ENCODE results near the gene AMIGO1.
"Not testable (repeated sequence)": the region's sequence is repeated elsewhere in the genome, so short reads cannot be mapped to it uniquely, and the experiment has no call there.

Gene AMIGO1

DNA sequence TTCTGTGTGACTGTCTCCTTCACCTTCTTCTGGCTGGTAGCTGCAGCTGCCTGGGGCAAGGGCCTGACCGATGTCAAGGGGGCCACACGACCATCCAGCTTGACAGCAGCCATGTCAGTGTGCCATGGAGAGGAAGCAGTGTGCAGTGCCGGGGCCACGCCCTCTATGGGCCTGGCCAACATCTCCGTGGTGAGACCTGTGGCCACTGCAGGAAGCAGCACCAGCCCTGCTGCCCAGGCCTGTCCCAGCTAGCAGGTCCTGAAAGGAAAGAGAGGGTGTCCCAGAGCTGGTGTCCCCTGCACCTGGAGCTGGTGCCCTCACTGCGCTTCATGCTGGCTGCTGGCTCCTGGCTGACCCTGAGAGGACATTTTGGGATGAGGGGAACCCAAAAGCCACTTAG lies 31.7 kb downstream of the AMIGO1 start:
- no peak overlapping the region for H3K27ac Mint-ChIP-seq
- H3K36me3 Mint-ChIP-seq = no peaks in the 10 kb centered on the region
- H3K27me3 Mint-ChIP-seq = peaks cover 26% of the 10 kb centered on the region
- ATAC-seq (ENCODE audit: low read depth) (no peak), DNase-seq (ENCODE audit: low spot score in 2 of 2) (no peak)
- H3K4me1 Mint-ChIP-seq = peaks cover 1% of the 10 kb centered on the region
- H3K9me3 Mint-ChIP-seq = no peaks in the 10 kb centered on the region
- H3K4me3 Mint-ChIP-seq = no peak overlapping the region

- H3K36me3 Mint-ChIP-seq = no peaks in the 10 kb centered on the region
These were observed 32.7 kb downstream of the AMIGO1 start for GRCh38 chr1:109476825-109477224.

GRCh38 chr1:109475261-109475660 lies 34.3 kb downstream of the AMIGO1 start:
- DNase-seq (ENCODE audit: low spot score in 2 of 2) = no peak
- Mint-ChIP-seq H3K27me3 (peaks cover 31% of the 10 kb centered on the region), H3K4me1 (no peaks in the 10 kb centered on the region), H3K9me3 (no peaks in the 10 kb centered on the region), H3K4me3 (no peak overlapping the region), H3K36me3 (no peaks in the 10 kb centered on the region), H3K27ac (no peak overlapping the region)
- ATAC-seq (ENCODE audit: low read depth) = no peak

More at GRCh38 chr1:109476825-109477224, 32.7 kb downstream of the AMIGO1 start:
- H3K27me3 Mint-ChIP-seq = peaks cover 26% of the 10 kb centered on the region
- H3K4me3 Mint-ChIP-seq = no peak overlapping the region
- no peaks in the 10 kb centered on the region for H3K4me1 Mint-ChIP-seq
- ATAC-seq (ENCODE audit: low read depth) (no peak), DNase-seq (ENCODE audit: low spot score in 2 of 2) (no peak)
- H3K9me3 Mint-ChIP-seq = no peaks in the 10 kb centered on the region
- no peak overlapping the region for H3K27ac Mint-ChIP-seq

DNA sequence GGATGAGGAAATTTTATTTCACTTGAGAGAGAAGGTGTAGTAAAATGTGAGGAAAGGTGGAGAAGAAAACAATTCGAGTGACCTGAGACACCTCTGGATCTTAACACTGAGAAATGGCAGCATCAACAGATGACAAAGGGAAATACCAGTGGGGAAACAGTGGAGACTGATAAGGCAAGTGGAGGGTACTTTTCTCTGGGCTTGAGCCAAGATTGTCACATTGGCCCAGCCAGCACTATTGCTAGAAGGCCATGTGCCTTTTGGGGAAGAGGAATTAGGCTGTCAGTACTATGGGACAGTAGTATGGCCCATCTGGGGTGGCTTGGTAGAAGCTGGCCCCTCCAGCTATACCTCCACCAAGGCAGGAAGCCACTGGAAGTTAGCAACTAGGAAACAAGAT lies 34.8 kb downstream of the AMIGO1 start:
- H3K4me1 Mint-ChIP-seq = no peaks in the 10 kb centered on the region
- H3K4me3 Mint-ChIP-seq = no peak overlapping the region
- no peak for ATAC-seq (ENCODE audit: low read depth)
- no peak for DNase-seq (ENCODE audit: low spot score in 2 of 2)
- H3K27ac Mint-ChIP-seq = no peak overlapping the region
- no peaks in the 10 kb centered on the region for H3K9me3 Mint-ChIP-seq
- H3K27me3 Mint-ChIP-seq = peaks cover 33% of the 10 kb centered on the region
- no peaks in the 10 kb centered on the region for H3K36me3 Mint-ChIP-seq

DNA sequence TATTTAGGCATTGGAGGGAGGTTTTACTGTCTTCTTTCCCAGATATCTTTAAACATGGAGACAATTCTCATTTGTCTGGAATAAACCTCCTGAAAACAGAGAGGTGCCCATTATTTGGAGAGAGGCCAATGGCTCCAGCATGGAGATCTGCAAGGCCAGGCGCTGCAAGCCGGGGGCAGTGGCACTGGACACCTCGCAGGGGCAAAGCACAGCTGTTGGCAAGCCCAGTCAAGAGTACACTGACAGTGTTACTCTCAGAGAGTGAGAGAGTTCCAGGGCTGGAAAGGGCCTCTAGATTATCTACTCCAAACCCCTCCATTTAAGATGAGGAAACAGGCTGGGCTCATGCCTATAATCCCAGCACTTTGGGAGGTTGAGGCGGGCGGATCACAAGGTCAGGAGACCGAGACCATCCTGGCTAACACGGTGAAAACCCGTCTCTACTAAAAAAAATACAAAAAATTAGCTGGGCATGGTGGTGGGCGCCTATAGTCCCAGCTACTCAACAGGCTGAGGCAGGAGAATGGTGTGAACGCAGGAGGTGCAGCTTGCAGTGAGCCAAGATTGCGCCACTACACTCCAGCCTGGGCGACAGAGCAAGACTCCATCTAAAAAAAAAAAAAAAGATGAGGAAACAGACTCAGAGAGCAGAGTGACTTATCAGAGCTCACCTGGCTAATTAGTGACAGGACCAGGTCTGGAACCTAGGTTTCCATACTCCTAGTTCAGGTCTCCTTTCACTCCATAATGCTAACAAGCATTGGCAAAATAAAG lies 36.1 kb downstream of the AMIGO1 start:
- H3K4me3 Mint-ChIP-seq; H3K36me3 Mint-ChIP-seq; H3K9me3 Mint-ChIP-seq; DNase-seq (ENCODE audit: low spot score in 2 of 2); H3K4me1 Mint-ChIP-seq; H3K27ac Mint-ChIP-seq; ATAC-seq (ENCODE audit: low read depth): not testable (repeated sequence)
- H3K27me3 Mint-ChIP-seq = peaks cover 28% of the 10 kb centered on the region

DNA sequence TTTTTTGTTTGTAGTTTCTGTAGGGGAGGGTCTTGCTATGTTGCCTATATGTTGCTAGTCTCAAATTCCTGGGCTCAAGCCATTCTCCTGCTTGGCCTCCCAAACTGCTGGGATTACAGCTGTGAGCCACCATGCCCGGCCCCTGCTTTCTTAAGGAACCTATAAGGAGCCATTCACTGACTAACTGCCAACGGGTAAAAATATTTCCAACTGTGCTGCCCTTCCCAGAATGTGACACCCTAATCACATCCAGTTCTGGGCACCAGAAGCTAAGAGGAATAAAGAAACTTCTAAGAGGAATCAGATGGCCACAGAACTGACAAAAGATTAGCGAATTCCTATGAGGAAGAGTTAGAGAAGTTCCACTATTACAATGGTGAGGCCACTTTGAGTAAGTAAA lies 36.7 kb downstream of the AMIGO1 start:
- Mint-ChIP-seq H3K9me3 (no peaks in the 10 kb centered on the region), H3K4me3 (no peak overlapping the region), H3K27ac (no peak overlapping the region), H3K27me3 (peaks cover 26% of the 10 kb centered on the region), H3K4me1 (no peaks in the 10 kb centered on the region), H3K36me3 (no peaks in the 10 kb centered on the region)
- DNase-seq (ENCODE audit: low spot score in 2 of 2) = no peak
- no peak for ATAC-seq (ENCODE audit: low read depth)

GRCh38 chr1:109470245-109470644 lies 39.3 kb downstream of the AMIGO1 start:
- Mint-ChIP-seq H3K4me3 (no peak overlapping the region), H3K9me3 (no peaks in the 10 kb centered on the region), H3K27me3 (peaks cover 18% of the 10 kb centered on the region), H3K36me3 (no peaks in the 10 kb centered on the region), H3K4me1 (no peaks in the 10 kb centered on the region), H3K27ac (no peak overlapping the region)
- ATAC-seq (ENCODE audit: low read depth) (no peak), DNase-seq (ENCODE audit: low spot score in 2 of 2) (no peak)

GRCh38 chr1:109468903-109469302 lies 40.6 kb downstream of the AMIGO1 start:
- no peak overlapping the region for H3K4me3 Mint-ChIP-seq
- ATAC-seq (ENCODE audit: low read depth) = no peak
- peaks cover 26% of the 10 kb centered on the region for H3K27me3 Mint-ChIP-seq
- DNase-seq (ENCODE audit: low spot score in 2 of 2) = no peak
- H3K36me3 Mint-ChIP-seq = no peaks in the 10 kb centered on the region
- H3K9me3 Mint-ChIP-seq = no peaks in the 10 kb centered on the region
- H3K4me1 Mint-ChIP-seq = no peaks in the 10 kb centered on the region
- H3K27ac Mint-ChIP-seq = no peak overlapping the region

DNA sequence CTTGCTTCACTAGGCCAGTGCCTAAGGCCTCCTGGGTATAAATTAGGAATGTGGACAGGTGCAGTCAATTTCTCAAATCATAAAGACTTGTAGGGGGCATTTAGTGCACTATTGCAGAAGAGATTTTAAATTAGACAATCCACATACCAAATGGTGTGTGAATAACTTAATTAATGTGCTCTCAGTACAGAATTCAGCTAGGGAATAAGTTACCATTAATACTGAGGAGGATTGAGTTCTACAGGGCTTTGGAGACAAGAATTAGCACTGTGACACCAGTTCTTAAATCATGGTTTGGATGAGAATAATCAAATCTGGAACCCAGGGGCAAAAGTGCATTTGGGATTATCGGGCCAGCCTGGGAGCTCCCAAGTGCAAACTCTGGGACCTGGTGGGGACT lies 41.5 kb downstream of the AMIGO1 start:
- H3K4me1 Mint-ChIP-seq = no peaks in the 10 kb centered on the region
- H3K27me3 Mint-ChIP-seq = peaks cover 24% of the 10 kb centered on the region
- H3K9me3 Mint-ChIP-seq = no peaks in the 10 kb centered on the region
- ATAC-seq (ENCODE audit: low read depth) (no peak), DNase-seq (ENCODE audit: low spot score in 2 of 2) (no peak)
- H3K27ac Mint-ChIP-seq = no peak overlapping the region
- no peaks in the 10 kb centered on the region for H3K36me3 Mint-ChIP-seq
- H3K4me3 Mint-ChIP-seq = no peak overlapping the region

DNA sequence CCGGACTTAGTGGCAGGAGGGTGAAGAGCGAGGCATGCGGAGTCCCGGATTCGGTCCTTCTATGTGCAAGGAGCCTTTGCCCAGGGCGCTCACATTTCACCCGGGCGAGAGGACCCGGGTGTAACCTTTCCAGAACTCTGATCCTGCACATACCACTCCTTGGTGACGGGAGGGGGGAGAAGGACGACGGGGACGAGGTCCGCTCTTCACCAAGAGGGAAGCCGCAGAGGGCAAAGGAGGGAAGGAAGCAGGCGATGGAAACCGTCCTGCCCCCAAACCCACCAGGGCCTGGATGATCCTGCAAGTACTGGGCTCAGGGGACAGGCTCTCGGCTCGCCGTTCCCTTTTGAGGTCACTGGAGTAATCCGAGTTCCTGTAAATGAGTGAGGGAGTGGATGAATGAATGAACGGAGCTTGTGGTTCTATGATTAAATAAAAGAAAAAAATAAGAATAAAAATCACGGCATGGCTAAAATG lies 42.2 kb downstream of the AMIGO1 start:
- no peaks in the 10 kb centered on the region for H3K36me3 Mint-ChIP-seq
- no peak for ATAC-seq (ENCODE audit: low read depth)
- no peaks in the 10 kb centered on the region for H3K4me1 Mint-ChIP-seq
- peak overlapping the region; percentile 30 for H3K4me3 Mint-ChIP-seq
- no peak for DNase-seq (ENCODE audit: low spot score in 2 of 2)
- H3K27ac Mint-ChIP-seq = no peak overlapping the region
- peaks cover 26% of the 10 kb centered on the region for H3K27me3 Mint-ChIP-seq
- H3K9me3 Mint-ChIP-seq = no peaks in the 10 kb centered on the region

DNA sequence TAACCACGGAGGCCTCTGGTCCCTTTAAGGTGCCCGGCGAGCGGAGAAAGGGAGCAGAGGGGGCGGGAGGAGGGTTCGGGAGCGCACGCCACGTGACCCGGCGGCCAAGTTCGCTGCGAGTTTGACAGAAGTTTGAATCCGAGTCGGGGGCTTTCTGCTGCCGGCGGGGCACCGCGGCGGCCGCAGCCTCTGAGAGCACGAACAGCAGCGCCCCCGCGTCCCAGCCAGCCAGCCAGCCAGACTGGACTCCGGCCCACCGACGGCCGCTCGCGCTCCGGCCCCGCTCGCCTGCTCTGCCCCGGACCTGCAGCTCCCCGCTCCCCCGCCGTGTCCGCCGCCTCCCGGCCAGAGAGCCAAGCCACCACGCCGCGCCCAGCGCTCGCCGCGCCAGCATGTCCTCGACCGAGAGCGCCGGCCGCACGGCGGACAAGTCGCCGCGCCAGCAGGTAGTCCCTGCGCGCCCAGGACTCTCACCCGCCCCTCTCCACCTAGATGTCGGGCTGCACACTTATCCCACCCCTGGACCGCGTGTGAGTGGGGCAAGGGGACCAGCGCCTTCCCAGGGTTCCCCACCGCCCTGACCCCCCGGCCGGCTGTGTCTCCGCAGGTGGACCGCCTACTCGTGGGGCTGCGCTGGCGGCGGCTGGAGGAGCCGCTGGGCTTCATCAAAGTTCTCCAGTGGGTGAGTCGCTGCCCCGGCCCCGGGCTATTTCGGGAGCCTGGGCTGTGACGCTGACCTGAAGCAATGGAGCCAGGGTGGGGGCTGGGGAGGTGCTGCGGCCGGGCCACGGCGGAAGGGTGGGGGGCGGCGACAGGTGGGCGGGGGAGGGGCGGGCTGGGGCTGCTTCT lies 42.9 kb downstream of the AMIGO1 start, which contains the start of gene SYPL2:
Gene SYPL2 (plus strand): TSS at position 95 of the 849 bp plus-strand sequence. CDS start 298 bp downstream, at position 393.
- no peak within 1 kb of the TSS for H3K27ac Mint-ChIP-seq
- H3K27me3 Mint-ChIP-seq = peaks cover 28% of the 10 kb centered on the region
- ATAC-seq (ENCODE audit: low read depth) = peak; percentile 32
- H3K4me1 Mint-ChIP-seq = no peaks in the 10 kb centered on the region
- DNase-seq (ENCODE audit: low spot score in 2 of 2) = no peak
- no peaks in the 10 kb centered on the region for H3K36me3 Mint-ChIP-seq
- H3K9me3 Mint-ChIP-seq = no peaks in the 10 kb centered on the region
- H3K4me3 Mint-ChIP-seq = peak within 1 kb of the TSS; percentile 30

DNA sequence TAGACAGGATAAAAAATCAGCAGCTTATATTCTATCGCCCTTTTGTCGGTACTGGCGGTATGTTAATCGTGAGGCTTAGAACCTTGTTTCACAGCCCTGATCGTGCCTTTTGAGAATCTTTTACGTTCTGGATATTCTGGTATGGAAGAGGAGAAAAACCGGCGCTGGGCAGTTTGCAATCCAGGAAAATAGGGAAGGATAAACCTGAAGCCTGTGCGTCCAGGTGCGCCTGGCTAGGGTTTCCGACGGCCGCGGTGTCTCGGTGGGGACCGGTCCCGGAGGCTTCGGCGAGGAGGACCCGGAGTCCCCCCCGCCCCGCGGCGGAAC lies 43.4 kb downstream of the AMIGO1 start:
- no peak for ATAC-seq (ENCODE audit: low read depth)
- Mint-ChIP-seq H3K9me3 (no peaks in the 10 kb centered on the region), H3K4me3 (peak overlapping the region; percentile 3), H3K27ac (no peak overlapping the region), H3K27me3 (peaks cover 27% of the 10 kb centered on the region), H3K36me3 (no peaks in the 10 kb centered on the region), H3K4me1 (no peaks in the 10 kb centered on the region)
- DNase-seq (ENCODE audit: low spot score in 2 of 2) = no peak

GRCh38 chr1:109457819-109458218 lies 51.7 kb downstream of the AMIGO1 start:
- Mint-ChIP-seq H3K4me3 (no peak overlapping the region), H3K27ac (no peak overlapping the region), H3K27me3 (peaks cover 12% of the 10 kb centered on the region), H3K36me3 (no peaks in the 10 kb centered on the region), H3K9me3 (peaks cover 8% of the 10 kb centered on the region), H3K4me1 (no peaks in the 10 kb centered on the region)
- DNase-seq (ENCODE audit: low spot score in 2 of 2) (no peak), ATAC-seq (ENCODE audit: low read depth) (no peak)

DNA sequence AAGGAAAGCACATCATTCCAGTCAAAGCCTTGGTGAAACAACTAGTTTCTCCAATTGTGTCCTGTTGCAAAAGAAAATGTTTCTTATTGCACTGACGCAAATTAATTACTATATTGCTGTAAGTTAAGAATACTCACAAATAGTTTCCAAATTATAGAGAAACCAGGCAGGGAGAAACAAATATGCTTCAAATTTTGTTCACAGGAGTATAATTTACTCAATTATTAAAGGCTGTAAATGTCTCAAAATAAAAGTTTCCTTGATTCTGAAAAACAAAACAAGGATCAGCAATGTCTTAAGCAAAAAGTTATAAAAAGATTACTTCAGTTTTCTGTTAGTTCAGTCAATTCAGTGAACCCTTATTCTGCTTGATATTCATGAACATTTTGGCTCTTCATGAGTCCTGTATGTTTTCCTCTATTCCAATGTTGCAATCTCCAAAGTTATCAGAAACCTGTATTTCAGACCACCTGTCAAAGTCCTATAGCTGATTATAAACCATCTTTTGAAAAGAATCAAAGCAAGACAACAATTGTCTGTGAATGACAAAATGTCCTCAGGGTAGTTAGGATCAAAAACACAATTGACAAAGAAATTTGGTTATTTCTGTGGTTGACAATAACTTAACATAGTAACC lies 54.9 kb downstream of the AMIGO1 start:
- Mint-ChIP-seq H3K27ac (no peak overlapping the region), H3K36me3 (no peaks in the 10 kb centered on the region), H3K4me3 (no peak overlapping the region), H3K4me1 (no peaks in the 10 kb centered on the region), H3K9me3 (peaks cover 8% of the 10 kb centered on the region), H3K27me3 (peaks cover 15% of the 10 kb centered on the region)
- DNase-seq (ENCODE audit: low spot score in 2 of 2) (no peak), ATAC-seq (ENCODE audit: low read depth) (no peak)

Measured in memory B cell (primary cell).